Body of pancreas (tissue), 4 donors: Measurements from ENCODE around the gene EVL. TPM values are rescaled to one million over a fixed set of nuclear protein-coding genes. Genes with fewer than 3 reads are reported as not detected.

Experiments
- ATAC-seq: fragments of 150-250 bp; one replicate; pipeline ENCODE4 v1.9.1; 2016
- DNase-seq, 4 donors: peaks; one replicate each; pipeline ENCODE4 v3.0.0-alpha.2; 2019
- H3K27ac ChIP-seq, 4 donors: fragments of 200-600 bp; sonication (generic); 1 replicate in 3 of 4; 2 replicates in 1 of 4; pipeline versions ENCODE4 v1.5.1 to v1.6.1; 2016 to 2019; ENCODE audit warnings: mild to moderate bottlenecking in 1 of 4, mixed read lengths in 1 of 4, moderate library complexity in 1 of 4
- H3K27me3 ChIP-seq, 2 donors: fragments of 200-600 bp; sonication (generic); one replicate each; pipeline ENCODE4 v1.6.0; 2016; ENCODE audit warnings: mild to moderate bottlenecking in 1 of 2
- H3K36me3 ChIP-seq, 2 donors: fragments of 200-600 bp; sonication (generic); replicated peaks in 1 of 2; 2 replicates each; pipeline ENCODE4 v1.5.1; 2016; ENCODE audit warnings: low read depth in 2 of 2; ENCODE audit not compliant: insufficient read depth in 1 of 2
- H3K4me1 ChIP-seq: fragments of 200-600 bp; sonication (generic); one replicate; pipeline ENCODE4 v1.6.0; 2016
- H3K4me3 ChIP-seq, 2 donors: fragments of 200-600 bp; sonication (generic); 1 replicate in 1 of 2; 2 replicates in 1 of 2; pipeline ENCODE4 v1.5.1; 2016 to 2019
- H3K9me3 ChIP-seq, 3 donors: fragments of 200-600 bp; sonication (generic); 1 replicate in 2 of 3; 2 replicates in 1 of 3; pipeline ENCODE4 v1.5.1; 2016
- CTCF ChIP-seq, 7 experiments: fragments of 450-650 bp in 4 of 7; fragments of 200-600 bp in 3 of 7; sonication (generic) in 3 of 7; IDR thresholded peaks; one replicate each; pipeline ENCODE4 v1.5.1; 2016 to 2019; ENCODE audit warnings: antibody characterized with exemption in 7 of 7
- POLR2A ChIP-seq, 3 donors: fragments of 450-650 bp; IDR thresholded peaks; one replicate each; pipeline ENCODE4 v1.6.1; 2016; ENCODE audit warnings: antibody characterized with exemption in 3 of 3, mild to moderate bottlenecking in 2 of 3
- WGBS, 2 donors: methylation state at CpG; one replicate each; pipeline ENCODE4 v1.1.5; 2017; 5-methylcytosine and 5-hydroxymethylcytosine counted together
- intact Hi-C: fragments of 100-400 bp; cut with DNase I; formaldehyde crosslinking; loops from one replicate; pipeline ENCODE4 v1.15.1; 2023
- total RNA-seq, 2 donors: library from RNA; depleted of rRNA; stranded (reverse); fragments of >200 nt; gene quantifications; one replicate each; pipeline ENCODE4 v1.1.0, GENCODE V29; 2016

EVL gene
- total RNA-seq, 2 donors from 2014 or later = 22.3 to 57.7 TPM

GRCh38 chr14:100135784-100136183, 70.6 kb downstream of the EVL start:
- Histone ChIP-seq H3K36me3 (no peaks in the 10 kb centered on the region), H3K27ac (no peak overlapping the region), H3K4me3 (no peak overlapping the region), H3K4me1 (peaks cover 28% of the 10 kb centered on the region), H3K27me3 (no peaks in the 10 kb centered on the region), H3K9me3 (no peaks in the 10 kb centered on the region)
- ATAC-seq = no peak
- intact Hi-C loops = no loop called here
- 90% methylated on average over 5 of the region's 5 CpGs; no CpG with 5 or more reads in 1 of the 2 donors for WGBS, 2 donors
- no peak for DNase-seq
- TF ChIP-seq POLR2A (IDR thresholded peaks at IDR 0.05) = no peak
- TF ChIP-seq CTCF (IDR thresholded peaks at IDR 0.05) = no peak

GRCh38 chr14:100137173-100137572, 72.0 kb downstream of the EVL start:
- no peak overlapping the region for H3K4me3 ChIP-seq
- H3K27ac ChIP-seq = no peak overlapping the region
- intact Hi-C loops = no loop called here
- DNase-seq = no peak
- peaks cover 29% of the 10 kb centered on the region for H3K4me1 ChIP-seq
- TF ChIP-seq CTCF (IDR thresholded peaks at IDR 0.05) (no peak), POLR2A (IDR thresholded peaks at IDR 0.05) (no peak)
- H3K9me3 ChIP-seq = no peaks in the 10 kb centered on the region
- ATAC-seq = no peak
- H3K27me3 ChIP-seq = no peaks in the 10 kb centered on the region
- WGBS, 2 donors = 85 to 91% methylated on average over 4 to 8 of the region's 8 CpGs
- H3K36me3 ChIP-seq = no peaks in the 10 kb centered on the region

- H3K27ac ChIP-seq = no peak overlapping the region
- H3K4me3 ChIP-seq = no peak overlapping the region
- no peaks in the 10 kb centered on the region for H3K27me3 ChIP-seq
- ATAC-seq (no peak), DNase-seq (peak in 1 of 4 donors; percentile 43)
- TF ChIP-seq CTCF (IDR thresholded peaks at IDR 0.05) (no peak), POLR2A (IDR thresholded peaks at IDR 0.05) (no peak)
- no peaks in the 10 kb centered on the region for H3K36me3 ChIP-seq
- peaks cover 39% of the 10 kb centered on the region for H3K4me1 ChIP-seq
- no peaks in the 10 kb centered on the region for H3K9me3 ChIP-seq
- WGBS, 2 donors = 76 to 84% methylated on average over 8 of the region's 8 CpGs
- intact Hi-C loops = no loop called here
Measured at GRCh38 chr14:100138082-100138787, 73.0 kb downstream of the EVL start.

GRCh38 chr14:100138955-100139354, 73.7 kb downstream of the EVL start:
- peaks cover 33% of the 10 kb centered on the region for H3K4me1 ChIP-seq
- intact Hi-C loops = no loop called here
- no peak for DNase-seq

More at GRCh38 chr14:100138955-100139354, 73.7 kb downstream of the EVL start:
- Histone ChIP-seq H3K9me3 (no peaks in the 10 kb centered on the region), H3K27me3 (no peaks in the 10 kb centered on the region), H3K36me3 (no peaks in the 10 kb centered on the region), H3K4me3 (no peak overlapping the region), H3K27ac (no peak overlapping the region)
- ATAC-seq = no peak
- WGBS, 2 donors = 94 to 96% methylated on average over 13 of the region's 13 CpGs
- TF ChIP-seq CTCF (IDR thresholded peaks at IDR 0.05) = no peak
- no peak for TF ChIP-seq POLR2A (IDR thresholded peaks at IDR 0.05)
